Nephron (organoid): Measurements from ENCODE around the gene NT5M.

Source experiments
- H3K27ac Mint-ChIP-seq, 3 experiments: 2 replicates each; pipeline ENCODE4 v1.8.0; 2020; ENCODE audit warnings: mixed read lengths in 3 of 3, mild to moderate bottlenecking in 2 of 3, moderate library complexity in 1 of 3
- H3K27me3 Mint-ChIP-seq: 2 replicates; pipeline ENCODE4 v1.8.0; 2021; ENCODE audit warnings: low read depth, mild to moderate bottlenecking, moderate library complexity, mixed read lengths
- H3K36me3 Mint-ChIP-seq: 2 replicates; pipeline ENCODE4 v1.8.0; 2020; ENCODE audit warnings: low read depth, mixed read lengths
- H3K4me1 Mint-ChIP-seq: 2 replicates; pipeline ENCODE4 v1.8.0; 2020; ENCODE audit warnings: mixed read lengths
- H3K4me3 Mint-ChIP-seq, 3 experiments: 2 replicates each; pipeline ENCODE4 v1.8.0; 2020; ENCODE audit warnings: mild to moderate bottlenecking in 3 of 3, mixed read lengths in 3 of 3, moderate library complexity in 2 of 3
- H3K9me3 Mint-ChIP-seq: 2 replicates; pipeline ENCODE4 v1.8.0; 2020; ENCODE audit warnings: mixed read lengths
- CTCF ChIP-seq, 3 experiments: fragments of 200-600 bp; sonication (generic); IDR thresholded peaks; one replicate each; pipeline ENCODE4 v1.5.0; 2021; ENCODE audit warnings: antibody characterized with exemption in 3 of 3; ENCODE audit not compliant: unreplicated experiment in 3 of 3

Gene NT5M

DNA sequence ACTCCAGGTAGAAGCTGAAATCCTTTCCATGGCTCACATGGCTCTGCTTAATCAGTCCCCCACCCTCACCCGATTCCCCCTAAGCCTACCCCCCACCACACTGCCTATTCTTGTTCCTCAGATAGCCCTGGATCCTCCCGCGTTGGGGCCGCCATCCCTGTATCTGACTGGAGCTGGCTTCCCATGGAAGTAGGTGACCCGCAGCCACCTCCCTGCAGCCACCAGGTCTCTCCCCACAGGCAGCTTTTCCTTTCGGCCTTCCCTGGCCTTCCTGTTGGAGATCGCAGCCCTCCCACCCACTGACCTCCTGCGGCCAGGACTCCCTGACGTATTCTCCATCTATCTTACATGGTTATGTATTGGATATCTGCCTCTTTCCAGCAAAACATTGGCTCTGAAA lies 91.3 kb downstream of the NT5M start:
- no peak for TF ChIP-seq CTCF (IDR thresholded peaks at IDR 0.05; ENCODE audit: unreplicated experiment in 3 of 3)
- Mint-ChIP-seq H3K27ac (no peak overlapping the region), H3K27me3 (peaks cover 3% of the 10 kb centered on the region), H3K4me3 (no peak overlapping the region), H3K36me3 (no peaks in the 10 kb centered on the region), H3K9me3 (no peaks in the 10 kb centered on the region), H3K4me1 (peaks cover 16% of the 10 kb centered on the region)

GRCh38 chr17:17395246-17395802 lies 92.2 kb downstream of the NT5M start:
- no peak overlapping the region for H3K27ac Mint-ChIP-seq
- H3K36me3 Mint-ChIP-seq = no peaks in the 10 kb centered on the region
- no peaks in the 10 kb centered on the region for H3K9me3 Mint-ChIP-seq
- H3K27me3 Mint-ChIP-seq = peaks cover 5% of the 10 kb centered on the region
- no peak overlapping the region for H3K4me3 Mint-ChIP-seq
- H3K4me1 Mint-ChIP-seq = peaks cover 21% of the 10 kb centered on the region
- TF ChIP-seq CTCF (IDR thresholded peaks at IDR 0.05; ENCODE audit: unreplicated experiment in 3 of 3) = no peak

DNA sequence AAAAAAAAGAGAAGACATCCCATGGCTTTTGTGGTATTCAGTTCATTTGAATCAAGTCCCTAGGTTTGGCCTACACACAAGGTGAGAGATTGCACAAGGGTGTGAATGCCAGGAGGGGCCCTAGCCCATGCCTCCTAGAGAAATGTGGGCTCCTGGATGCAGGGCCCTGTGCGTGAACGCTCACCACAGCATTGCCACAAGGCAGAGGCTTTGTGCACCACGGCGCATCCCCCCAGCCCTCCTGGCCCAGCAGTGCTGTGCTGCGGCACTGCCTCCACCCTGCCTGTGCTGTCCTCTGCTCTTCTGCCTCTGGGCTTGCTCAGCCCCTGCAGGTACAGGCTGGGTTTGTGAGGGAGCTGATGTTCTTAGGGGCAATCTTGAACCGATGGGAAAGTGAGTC lies 92.7 kb downstream of the NT5M start:
- no peak overlapping the region for H3K4me3 Mint-ChIP-seq
- H3K4me1 Mint-ChIP-seq = peaks cover 26% of the 10 kb centered on the region
- no peaks in the 10 kb centered on the region for H3K36me3 Mint-ChIP-seq
- no peak overlapping the region for H3K27ac Mint-ChIP-seq
- H3K27me3 Mint-ChIP-seq = peaks cover 10% of the 10 kb centered on the region
- H3K9me3 Mint-ChIP-seq = no peaks in the 10 kb centered on the region
- TF ChIP-seq CTCF (IDR thresholded peaks at IDR 0.05; ENCODE audit: unreplicated experiment in 3 of 3) = no peak
